ENCODE measurements around the gene CCDC32.
A peak's percentile ranks its signal among the peaks of the same experiment; 100 is the strongest.

CCDC32 gene

DNA sequence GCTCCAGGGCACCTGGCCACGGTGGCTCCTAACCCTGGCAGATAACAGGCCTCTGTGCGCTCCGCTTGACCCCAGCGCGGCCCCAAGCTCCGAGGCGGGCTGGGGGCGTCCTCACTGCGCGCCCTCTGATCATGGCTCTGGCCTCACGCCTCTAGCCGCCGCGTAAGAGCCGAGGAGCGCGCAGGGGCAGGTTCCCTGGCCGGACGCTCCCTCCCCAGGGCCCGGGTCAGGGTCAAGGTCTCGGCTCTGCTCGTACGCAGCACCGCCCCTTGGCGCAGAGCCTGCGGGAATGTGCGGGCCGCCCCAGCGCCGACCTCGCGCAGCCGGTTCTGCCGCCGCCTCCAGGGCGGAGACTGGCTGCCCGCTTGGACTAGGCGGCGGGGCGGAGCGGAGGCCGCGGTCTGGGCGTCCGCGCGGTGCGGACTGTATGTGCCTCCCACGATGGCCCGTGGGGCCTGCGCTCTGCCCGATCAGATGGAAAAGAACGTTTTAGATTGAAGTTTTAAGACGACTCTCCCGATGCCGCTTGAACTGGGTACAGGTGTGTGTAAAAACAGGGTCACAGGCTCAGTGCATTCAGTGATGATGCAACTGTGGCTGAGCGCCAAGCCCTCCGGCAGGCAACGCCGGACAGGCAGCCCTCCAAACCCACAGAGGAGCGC, 53.2 kb downstream of the CCDC32 start:
- peak; percentile 42 for DNase-seq

DNA sequence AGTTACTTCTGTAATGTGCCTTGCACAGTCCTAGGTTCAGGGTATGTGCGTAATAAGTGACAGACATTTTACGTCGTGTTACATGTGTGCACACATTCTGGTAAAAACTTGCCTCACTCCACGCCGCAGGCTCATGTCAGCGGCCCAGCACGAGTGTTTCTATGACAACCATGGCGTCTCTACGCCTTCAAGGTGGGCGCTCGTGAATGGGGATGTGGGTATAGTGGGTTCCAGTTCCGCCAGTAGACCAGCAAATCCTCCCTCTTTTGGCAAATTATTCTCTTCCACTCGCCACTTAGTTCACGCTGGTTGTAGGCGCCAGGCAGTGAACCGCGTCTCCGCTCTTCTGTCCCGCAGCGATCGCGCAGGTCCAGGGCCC, 53.8 kb downstream of the CCDC32 start:
- peak; percentile 23 for DNase-seq

DNA sequence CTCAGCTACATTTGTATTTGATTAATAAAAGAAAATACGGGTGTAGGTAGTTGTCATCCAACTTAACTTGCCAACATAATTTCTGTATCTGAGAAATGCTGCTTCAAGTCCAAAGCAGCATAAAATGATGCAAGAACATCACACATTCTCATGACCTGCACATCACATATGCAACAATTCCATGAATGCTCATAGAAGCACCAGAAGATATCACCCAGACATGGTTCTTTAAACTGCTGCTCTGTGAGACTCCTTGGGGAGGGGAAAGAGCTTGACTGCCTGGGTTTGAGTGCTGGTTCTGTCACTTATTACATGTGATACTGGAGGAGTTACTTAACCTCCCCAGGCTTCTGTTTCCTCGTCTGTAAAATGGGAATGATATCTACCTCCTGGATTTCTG, 54.6 kb downstream of the CCDC32 start:
- no peak for DNase-seq

DNA sequence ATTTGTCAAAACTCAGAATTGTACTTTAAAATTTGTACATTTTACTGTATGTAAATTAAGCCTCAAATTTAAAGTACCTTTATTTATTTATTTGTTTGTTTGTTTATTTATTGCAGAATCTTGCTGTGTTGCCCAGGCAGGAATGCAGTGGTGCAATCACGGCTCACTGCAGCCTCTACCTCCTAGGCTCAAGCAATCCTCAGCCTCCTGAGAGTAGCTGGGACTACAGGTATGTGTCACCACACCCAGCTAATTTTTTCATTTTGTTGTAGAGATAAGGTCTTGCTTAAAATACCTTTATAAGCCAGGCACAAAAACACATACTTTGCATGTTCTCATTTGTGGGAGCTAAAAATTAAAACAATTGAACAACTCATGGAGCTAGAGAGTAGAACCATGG, 56.6 kb downstream of the CCDC32 start:
- no peak for DNase-seq

DNA sequence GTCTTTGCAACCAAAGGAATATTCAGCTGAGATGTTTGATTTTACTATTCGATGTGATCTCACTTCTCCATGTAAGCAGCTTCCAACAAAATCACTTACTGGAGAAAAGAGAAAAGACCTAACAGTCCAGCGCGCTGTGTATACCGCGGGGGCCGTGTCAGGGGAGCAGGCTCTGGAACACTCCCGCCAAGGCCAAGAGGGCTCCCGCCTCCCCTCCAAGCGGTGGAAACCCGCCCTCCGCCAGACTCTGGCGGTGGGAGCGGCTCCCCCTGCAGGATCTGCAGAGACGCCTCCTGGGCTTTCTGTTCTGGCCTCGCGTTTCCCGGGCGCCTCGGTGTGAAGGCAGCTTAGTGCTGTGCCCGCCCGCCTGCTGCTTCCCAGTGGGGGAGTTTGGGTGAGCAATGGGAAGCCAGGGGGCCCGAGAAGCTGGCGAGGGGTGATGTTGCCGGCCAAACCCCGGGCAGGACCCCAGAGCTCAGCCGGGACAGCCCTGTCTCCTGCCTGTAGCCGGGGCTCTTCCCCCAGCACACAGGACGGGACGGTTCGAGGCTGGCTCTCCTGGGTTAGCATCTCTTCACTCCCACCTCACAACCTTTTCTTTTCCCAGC, 57.8 kb downstream of the CCDC32 start:
- peak; percentile 78 for DNase-seq
